Measurements from ENCODE around the gene HRH3. TPM values are rescaled to one million over a fixed set of nuclear protein-coding genes. Genes with fewer than 3 reads are reported as not detected.

Gene HRH3
- total RNA-seq, 1 donor from 2014 or later = not detected

- no peak for TF ChIP-seq CTCF (conservative IDR thresholded peaks at IDR 0.05; ENCODE audit: low read depth, low read length)
- no peak overlapping the region for H3K4me3 ChIP-seq (ENCODE audit: low read depth, low read length)
- DNase-seq (ENCODE audit: low read depth) = no peak
Observed at GRCh38 chr20:62171245-62171644, 48.8 kb downstream of the HRH3 start.

- no peak for DNase-seq (ENCODE audit: low read depth)
- no peak for TF ChIP-seq CTCF (conservative IDR thresholded peaks at IDR 0.05; ENCODE audit: low read depth, low read length)
- no peak overlapping the region for H3K4me3 ChIP-seq (ENCODE audit: low read depth, low read length)
Observed at GRCh38 chr20:62170536-62170935, 49.5 kb downstream of the HRH3 start.

- DNase-seq (ENCODE audit: low read depth) = no peak
- no peak for TF ChIP-seq CTCF (conservative IDR thresholded peaks at IDR 0.05; ENCODE audit: low read depth, low read length)
- H3K4me3 ChIP-seq (ENCODE audit: low read depth, low read length) = no peak overlapping the region
Observed at GRCh38 chr20:62168890-62169435, 51.1 kb downstream of the HRH3 start.

- no peak for TF ChIP-seq CTCF (conservative IDR thresholded peaks at IDR 0.05; ENCODE audit: low read depth, low read length)
- no peak overlapping the region for H3K4me3 ChIP-seq (ENCODE audit: low read depth, low read length)
- DNase-seq (ENCODE audit: low read depth) = no peak
Observed at GRCh38 chr20:62168061-62168460, 52.0 kb downstream of the HRH3 start.

- no peak for TF ChIP-seq CTCF (conservative IDR thresholded peaks at IDR 0.05; ENCODE audit: low read depth, low read length)
- no peak overlapping the region for H3K4me3 ChIP-seq (ENCODE audit: low read depth, low read length)
- DNase-seq (ENCODE audit: low read depth) = no peak
Observed at GRCh38 chr20:62167474-62167873, 52.6 kb downstream of the HRH3 start.

- TF ChIP-seq CTCF (conservative IDR thresholded peaks at IDR 0.05; ENCODE audit: low read depth, low read length) = no peak
- DNase-seq (ENCODE audit: low read depth) = no peak
- no peak overlapping the region for H3K4me3 ChIP-seq (ENCODE audit: low read depth, low read length)
Observed at GRCh38 chr20:62165762-62166399, 54.2 kb downstream of the HRH3 start.

Other genes starting within 250 kb of the HRH3 start
- gene TAF4, start 154.4 kb downstream of the HRH3 start, total RNA-seq = 6.5 and 8.9 TPM in 2 replicates
- gene LSM14B, start 97.8 kb downstream of the HRH3 start, total RNA-seq = 16.3 and 23.3 TPM in 2 replicates
- 541 and 587 TPM in 2 replicates for gene PSMA7, start 76.9 kb downstream of the HRH3 start, total RNA-seq
- gene SS18L1, start 76.5 kb downstream of the HRH3 start, total RNA-seq = 10.2 and 11.4 TPM in 2 replicates
- 14.9 and 23.4 TPM in 2 replicates for gene MTG2, start 37.2 kb downstream of the HRH3 start, total RNA-seq
- gene OSBPL2, start 18.2 kb upstream of the HRH3 start, total RNA-seq = 17.1 and 20.6 TPM in 2 replicates
- gene ADRM1, start 82.7 kb upstream of the HRH3 start, total RNA-seq = 227 and 261 TPM in 2 replicates
- 103 and 240 TPM in 2 replicates for gene LAMA5, start 147.0 kb upstream of the HRH3 start, total RNA-seq
- 2,187 and 2,322 TPM in 2 replicates for gene RPS21, start 166.8 kb upstream of the HRH3 start, total RNA-seq
- 5.8 and 7.8 TPM in 2 replicates for gene CABLES2, start 187.0 kb upstream of the HRH3 start, total RNA-seq
- 0.07 and 0.40 TPM in 2 replicates for gene RBBP8NL, start 207.3 kb upstream of the HRH3 start, total RNA-seq

Data from epithelial cell of proximal tubule (primary cell).